HepG2 (cell line): Measurements from ENCODE around the gene TMEM219. TPM values are rescaled to one million over a fixed set of nuclear protein-coding genes. Genes with fewer than 3 reads are reported as not detected.
A peak's percentile ranks its signal among the peaks of the same experiment; 100 is the strongest.

Experiments
- CBX2 ChIP-seq, 2 experiments: fragments of 200-600 bp in 1 of 2; sonication (generic); formaldehyde crosslinking in 1 of 2; IDR thresholded peaks; 2 replicates each; pipeline versions ENCODE4 v1.7.0 to v1.8.1; 2018 to 2022; ENCODE audit warnings: low read depth in 2 of 2, low read length in 1 of 2, mild to moderate bottlenecking in 1 of 2, missing genetic modification reagents in 1 of 2
- CENPT ChIP-seq: sonication (generic); formaldehyde crosslinking; IDR thresholded peaks from 2 replicates; pipeline ENCODE4 v1.8.0; 2022; ENCODE audit warnings: low read depth, mild to moderate bottlenecking, moderate library complexity, missing genetic modification reagents
- EZH2 ChIP-seq: conservative IDR thresholded peaks from 2 replicates; pipeline ENCODE4 v1.6.1; 2012; ENCODE audit warnings: mild to moderate bottlenecking, low read depth, low read length, moderate library complexity
- FUBP1 ChIP-seq: sonication (generic); formaldehyde crosslinking; IDR thresholded peaks from 2 replicates; pipeline ENCODE4 v1.5.1; 2020; ENCODE audit warnings: missing genetic modification reagents, mild to moderate bottlenecking, borderline replicate concordance
- KLF13 ChIP-seq: sonication (generic); formaldehyde crosslinking; IDR thresholded peaks from 2 replicates; pipeline ENCODE4 v1.4.0; 2020; ENCODE audit warnings: mild to moderate bottlenecking, missing genetic modification reagents
- MIER2 ChIP-seq: IDR thresholded peaks from 2 replicates; pipeline ENCODE4 v1.6.1; 2016; ENCODE audit warnings: missing biosample characterization, missing genetic modification reagents
- NFKB2 ChIP-seq: sonication (generic); formaldehyde crosslinking; IDR thresholded peaks from 2 replicates; pipeline ENCODE4 v1.4.0; 2020; ENCODE audit warnings: missing genetic modification reagents, borderline replicate concordance
- SKI ChIP-seq: fragments of 450-650 bp; IDR thresholded peaks from one replicate; pipeline ENCODE4 v1.6.1; 2018; ENCODE audit warnings: mild to moderate bottlenecking; ENCODE audit not compliant: partially characterized antibody
- ZNF274 ChIP-seq: sonication (generic); formaldehyde crosslinking; IDR thresholded peaks from 2 replicates; pipeline ENCODE4 v1.5.1; 2020; ENCODE audit warnings: mild to moderate bottlenecking, missing genetic modification reagents
- ZNF282 ChIP-seq: fragments of 450-650 bp; IDR thresholded peaks from 2 replicates; pipeline ENCODE4 v1.6.1; 2018; ENCODE audit not compliant: partially characterized antibody
- ZNF547 ChIP-seq: sonication (generic); formaldehyde crosslinking; IDR thresholded peaks from 2 replicates; pipeline ENCODE4 v1.5.1; 2020; ENCODE audit warnings: mild to moderate bottlenecking, missing genetic modification reagents
- ZNF766 ChIP-seq: sonication (generic); formaldehyde crosslinking; IDR thresholded peaks from 2 replicates; pipeline ENCODE4 v1.5.0; 2020; ENCODE audit warnings: missing genetic modification reagents, borderline replicate concordance
- polyA plus RNA-seq, 8 experiments: library from polyadenylated mRNA; depleted of rRNA in 3 of 8; stranded (reverse) in 7 of 8; unstranded in 1 of 8; fragments of >200 nt; fragmentation: Illumina TruSeq in 4 of 8; extraction: Trizol in 4 of 8; gene quantifications; 2 replicates each; pipeline versions ENCODE4 v1.2.1 to v1.2.3, GENCODE V29; 2011 to 2016; ENCODE audit warnings: low read depth in 4 of 8, missing spikeins in 1 of 8, mixed read lengths in 1 of 8; ENCODE audit not compliant: insufficient read depth in 1 of 8
- total RNA-seq, 5 experiments: library from RNA; depleted of rRNA; stranded (reverse); fragments of >200 nt; fragmentation: Illumina TruSeq; extraction: Trizol; gene quantifications; 2 replicates each; pipeline ENCODE4 v1.2.3, GENCODE V29; 2016; ENCODE audit warnings: low read depth in 1 of 5
- TF ChIP-seq, protein P1 (sequence below): IDR thresholded peaks from 2 replicates; pipeline ENCODE4 v1.6.1; 2016; ENCODE audit warnings: low read depth, control low read depth
- TF ChIP-seq, protein P2 (sequence below): sonication (generic); formaldehyde crosslinking; IDR thresholded peaks from 2 replicates; pipeline ENCODE4 v1.9.0; 2021; ENCODE audit warnings: missing genetic modification reagents, borderline replicate concordance
- TF ChIP-seq, protein P3 (sequence below): sonication (generic); formaldehyde crosslinking; conservative IDR thresholded peaks from 2 replicates; pipeline ENCODE4 v1.5.0; 2020; ENCODE audit warnings: missing genetic modification reagents
- TF ChIP-seq, protein P4 (sequence below): sonication (generic); formaldehyde crosslinking; IDR thresholded peaks from 2 replicates; pipeline ENCODE4 v1.4.0; 2020; ENCODE audit warnings: mild to moderate bottlenecking, missing genetic modification reagents
- TF ChIP-seq, protein P5 (sequence below): sonication (generic); formaldehyde crosslinking; IDR thresholded peaks from 2 replicates; pipeline ENCODE4 v1.8.0; 2022; ENCODE audit warnings: mild to moderate bottlenecking, missing genetic modification reagents, borderline replicate concordance

Gene TMEM219
- total and polyA plus RNA-seq, 2 of the 13 experiments (the other 11 are each of a cell fraction or from before 2014, with no cell fraction given): 105 to 115 TPM

GRCh38 chr16:29925781-29926710 lies 35.8 kb upstream of the TMEM219 start, which contains the start of gene KCTD13 (continued):
- TF ChIP-seq, protein P1, sequence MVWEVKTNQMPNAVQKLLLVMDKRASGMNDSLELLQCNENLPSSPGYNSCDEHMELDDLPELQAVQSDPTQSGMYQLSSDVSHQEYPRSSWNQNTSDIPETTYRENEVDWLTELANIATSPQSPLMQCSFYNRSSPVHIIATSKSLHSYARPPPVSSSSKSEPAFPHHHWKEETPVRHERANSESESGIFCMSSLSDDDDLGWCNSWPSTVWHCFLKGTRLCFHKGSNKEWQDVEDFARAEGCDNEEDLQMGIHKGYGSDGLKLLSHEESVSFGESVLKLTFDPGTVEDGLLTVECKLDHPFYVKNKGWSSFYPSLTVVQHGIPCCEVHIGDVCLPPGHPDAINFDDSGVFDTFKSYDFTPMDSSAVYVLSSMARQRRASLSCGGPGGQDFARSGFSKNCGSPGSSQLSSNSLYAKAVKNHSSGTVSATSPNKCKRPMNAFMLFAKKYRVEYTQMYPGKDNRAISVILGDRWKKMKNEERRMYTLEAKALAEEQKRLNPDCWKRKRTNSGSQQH (CRISPR knock-in tag): peak; percentile 92
- TF ChIP-seq ZNF547 (CRISPR knock-in tag) (peak; percentile 91), ZNF766 (CRISPR knock-in tag) (peak; percentile 82), CBX2 (IDR thresholded peaks at IDR 0.05; ENCODE audit: low read depth, low read length) (no peak), CBX2 (CRISPR knock-in tag; IDR thresholded peaks at IDR 0.05; ENCODE audit: low read depth) (no peak), SKI (no peak), NFKB2 (peak; percentile 92), MIER2 (no peak; the same call in 1 of the 2 replicates), EZH2 (no peak), KLF13 (no peak), FUBP1 (CRISPR knock-in tag) (peak; percentile 17; the same call in 1 of the 2 replicates), ZNF282 (no peak), ZNF274 (CRISPR knock-in tag) (peak; percentile 91), CENPT (no peak)
- TF ChIP-seq, protein P2, sequence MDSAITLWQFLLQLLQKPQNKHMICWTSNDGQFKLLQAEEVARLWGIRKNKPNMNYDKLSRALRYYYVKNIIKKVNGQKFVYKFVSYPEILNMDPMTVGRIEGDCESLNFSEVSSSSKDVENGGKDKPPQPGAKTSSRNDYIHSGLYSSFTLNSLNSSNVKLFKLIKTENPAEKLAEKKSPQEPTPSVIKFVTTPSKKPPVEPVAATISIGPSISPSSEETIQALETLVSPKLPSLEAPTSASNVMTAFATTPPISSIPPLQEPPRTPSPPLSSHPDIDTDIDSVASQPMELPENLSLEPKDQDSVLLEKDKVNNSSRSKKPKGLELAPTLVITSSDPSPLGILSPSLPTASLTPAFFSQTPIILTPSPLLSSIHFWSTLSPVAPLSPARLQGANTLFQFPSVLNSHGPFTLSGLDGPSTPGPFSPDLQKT (CRISPR knock-in tag): no peak
- TF ChIP-seq, protein P3, sequence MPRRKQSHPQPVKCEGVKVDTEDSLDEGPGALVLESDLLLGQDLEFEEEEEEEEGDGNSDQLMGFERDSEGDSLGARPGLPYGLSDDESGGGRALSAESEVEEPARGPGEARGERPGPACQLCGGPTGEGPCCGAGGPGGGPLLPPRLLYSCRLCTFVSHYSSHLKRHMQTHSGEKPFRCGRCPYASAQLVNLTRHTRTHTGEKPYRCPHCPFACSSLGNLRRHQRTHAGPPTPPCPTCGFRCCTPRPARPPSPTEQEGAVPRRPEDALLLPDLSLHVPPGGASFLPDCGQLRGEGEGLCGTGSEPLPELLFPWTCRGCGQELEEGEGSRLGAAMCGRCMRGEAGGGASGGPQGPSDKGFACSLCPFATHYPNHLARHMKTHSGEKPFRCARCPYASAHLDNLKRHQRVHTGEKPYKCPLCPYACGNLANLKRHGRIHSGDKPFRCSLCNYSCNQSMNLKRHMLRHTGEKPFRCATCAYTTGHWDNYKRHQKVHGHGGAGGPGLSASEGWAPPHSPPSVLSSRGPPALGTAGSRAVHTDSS: no peak
- TF ChIP-seq, protein P4, sequence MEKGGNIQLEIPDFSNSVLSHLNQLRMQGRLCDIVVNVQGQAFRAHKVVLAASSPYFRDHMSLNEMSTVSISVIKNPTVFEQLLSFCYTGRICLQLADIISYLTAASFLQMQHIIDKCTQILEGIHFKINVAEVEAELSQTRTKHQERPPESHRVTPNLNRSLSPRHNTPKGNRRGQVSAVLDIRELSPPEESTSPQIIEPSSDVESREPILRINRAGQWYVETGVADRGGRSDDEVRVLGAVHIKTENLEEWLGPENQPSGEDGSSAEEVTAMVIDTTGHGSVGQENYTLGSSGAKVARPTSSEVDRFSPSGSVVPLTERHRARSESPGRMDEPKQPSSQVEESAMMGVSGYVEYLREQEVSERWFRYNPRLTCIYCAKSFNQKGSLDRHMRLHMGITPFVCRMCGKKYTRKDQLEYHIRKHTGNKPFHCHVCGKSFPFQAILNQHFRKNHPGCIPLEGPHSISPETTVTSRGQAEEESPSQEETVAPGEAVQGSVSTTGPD (CRISPR knock-in tag): peak; percentile 78; the same call in 1 of the 2 replicates
- TF ChIP-seq, protein P5, sequence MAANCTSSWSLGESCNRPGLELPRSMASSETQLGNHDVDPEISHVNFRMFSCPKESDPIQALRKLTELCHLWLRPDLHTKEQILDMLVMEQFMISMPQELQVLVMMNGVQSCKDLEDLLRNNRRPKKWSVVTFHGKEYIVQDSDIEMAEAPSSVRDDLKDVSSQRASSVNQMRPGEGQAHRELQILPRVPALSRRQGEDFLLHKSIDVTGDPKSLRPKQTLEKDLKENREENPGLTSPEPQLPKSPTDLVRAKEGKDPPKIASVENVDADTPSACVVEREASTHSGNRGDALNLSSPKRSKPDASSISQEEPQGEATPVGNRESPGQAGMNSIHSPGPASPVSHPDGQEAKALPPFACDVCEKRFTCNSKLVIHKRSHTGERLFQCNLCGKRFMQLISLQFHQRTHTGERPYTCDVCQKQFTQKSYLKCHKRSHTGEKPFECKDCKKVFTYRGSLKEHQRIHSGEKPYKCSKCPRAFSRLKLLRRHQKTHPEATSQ (CRISPR knock-in tag): peak; percentile 69; the same call in 1 of the 2 replicates
